ENCODE results near the gene CREB5. TPM values are rescaled to one million over a fixed set of nuclear protein-coding genes. Genes with fewer than 3 reads are reported as not detected.

The CREB5 gene
- total RNA-seq, 2 experiments from 2014 or later: 0.19 to 0.22 TPM

DNA sequence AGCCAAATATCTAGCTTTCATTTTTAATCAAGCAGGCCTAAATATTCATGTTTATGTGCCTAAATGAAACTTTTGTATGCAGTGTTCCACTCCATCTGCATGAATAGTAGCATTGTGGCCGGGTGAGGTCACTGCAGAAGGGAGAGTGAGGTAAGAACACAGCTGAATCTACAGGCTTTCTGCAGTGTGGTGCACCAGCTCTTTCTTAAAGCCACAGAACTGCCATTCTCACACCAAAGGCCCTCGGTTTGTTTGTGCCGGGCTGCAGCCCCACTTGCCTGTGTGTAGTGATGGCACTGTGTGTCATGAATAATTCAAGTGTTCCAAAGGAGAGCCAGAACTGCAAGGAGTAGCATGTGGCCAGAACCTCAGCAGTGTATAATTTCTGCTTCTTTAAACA, 341.7 kb downstream of the CREB5 start:
- Histone ChIP-seq H3K27me3 (ENCODE audit: control insufficient read depth in 1 of 2, insufficient read depth in 2 of 2, low read length in 2 of 2) (no peaks in the 10 kb centered on the region), H3K9me3 (ENCODE audit: control insufficient read depth in 1 of 2, insufficient read depth in 1 of 2, low read length in 2 of 2) (peaks cover 0 to 5% of the 10 kb centered on the region in 2 experiments), H3K4me1 (ENCODE audit: insufficient read depth, low read length) (no peaks in the 10 kb centered on the region), H3K4me3 (ENCODE audit: low read length) (no peak overlapping the region), H3K27ac (ENCODE audit: low read depth in 1 of 2, low read length in 2 of 2) (no peak overlapping the region), H3K36me3 (ENCODE audit: insufficient read depth, low read length) (no peaks in the 10 kb centered on the region)
- Mint-ChIP-seq H3K27ac (no peak overlapping the region), H3K4me1 (ENCODE audit: low read depth) (no peaks in the 10 kb centered on the region), H3K27me3 (no peaks in the 10 kb centered on the region), H3K36me3 (ENCODE audit: low read depth) (no peaks in the 10 kb centered on the region), H3K4me3 (no peak overlapping the region), H3K9me3 (no peaks in the 10 kb centered on the region)
- ATAC-seq (ENCODE audit: poor library complexity) (no peak), DNase-seq (no peak)
- CTCF ChIA-PET: no interaction called here
- intact Hi-C loops (cut with DNase I, micrococcal nuclease): loop anchor here in 1 of 2 experiments (10.0 kb wide), 1 partner anchor 1201 kb away; no protein-coding TSS in a partner anchor
- POLR2A ChIA-PET: no interaction called here
- TF ChIP-seq, protein P1, sequence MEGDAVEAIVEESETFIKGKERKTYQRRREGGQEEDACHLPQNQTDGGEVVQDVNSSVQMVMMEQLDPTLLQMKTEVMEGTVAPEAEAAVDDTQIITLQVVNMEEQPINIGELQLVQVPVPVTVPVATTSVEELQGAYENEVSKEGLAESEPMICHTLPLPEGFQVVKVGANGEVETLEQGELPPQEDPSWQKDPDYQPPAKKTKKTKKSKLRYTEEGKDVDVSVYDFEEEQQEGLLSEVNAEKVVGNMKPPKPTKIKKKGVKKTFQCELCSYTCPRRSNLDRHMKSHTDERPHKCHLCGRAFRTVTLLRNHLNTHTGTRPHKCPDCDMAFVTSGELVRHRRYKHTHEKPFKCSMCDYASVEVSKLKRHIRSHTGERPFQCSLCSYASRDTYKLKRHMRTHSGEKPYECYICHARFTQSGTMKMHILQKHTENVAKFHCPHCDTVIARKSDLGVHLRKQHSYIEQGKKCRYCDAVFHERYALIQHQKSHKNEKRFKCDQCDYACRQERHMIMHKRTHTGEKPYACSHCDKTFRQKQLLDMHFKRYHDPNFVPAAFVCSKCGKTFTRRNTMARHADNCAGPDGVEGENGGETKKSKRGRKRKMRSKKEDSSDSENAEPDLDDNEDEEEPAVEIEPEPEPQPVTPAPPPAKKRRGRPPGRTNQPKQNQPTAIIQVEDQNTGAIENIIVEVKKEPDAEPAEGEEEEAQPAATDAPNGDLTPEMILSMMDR (IDR thresholded peaks at IDR 0.05): no peak

DNA sequence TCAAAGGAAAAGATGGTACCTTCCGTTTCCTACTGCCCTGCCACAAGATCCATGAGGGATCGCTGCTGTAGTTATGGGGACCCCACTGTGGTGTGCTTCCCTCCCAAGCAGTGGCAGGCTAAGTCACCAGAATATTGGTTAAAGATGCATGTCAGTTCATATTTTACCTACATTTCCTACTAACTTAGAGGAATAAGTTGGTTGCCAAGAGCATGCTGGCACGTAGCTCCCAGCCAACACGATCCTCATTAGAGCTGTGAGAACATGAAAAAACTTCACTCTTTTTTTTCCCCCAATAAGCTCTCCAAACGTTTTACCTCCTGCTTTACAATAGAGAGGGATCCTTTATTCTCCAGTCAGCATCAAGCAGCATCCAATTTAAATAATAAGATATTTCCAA, 342.1 kb downstream of the CREB5 start:
- no peak overlapping the region for H3K4me3 ChIP-seq (ENCODE audit: low read length)
- H3K4me1 Mint-ChIP-seq (ENCODE audit: low read depth): no peaks in the 10 kb centered on the region
- ATAC-seq (ENCODE audit: poor library complexity): no peak
- H3K27me3 Mint-ChIP-seq: no peaks in the 10 kb centered on the region
- no peak overlapping the region for H3K27ac Mint-ChIP-seq
- no peak for DNase-seq
- ChIA-PET CTCF (no interaction called here), POLR2A (no interaction called here)
- H3K36me3 Mint-ChIP-seq (ENCODE audit: low read depth): no peaks in the 10 kb centered on the region
- no peaks in the 10 kb centered on the region for H3K4me1 ChIP-seq (ENCODE audit: insufficient read depth, low read length)
- H3K9me3 ChIP-seq (ENCODE audit: control insufficient read depth in 1 of 2, insufficient read depth in 1 of 2, low read length in 2 of 2): peaks cover 0 to 5% of the 10 kb centered on the region in 2 experiments
- no peaks in the 10 kb centered on the region for H3K36me3 ChIP-seq (ENCODE audit: insufficient read depth, low read length)
- no peak overlapping the region for H3K27ac ChIP-seq (ENCODE audit: low read depth in 1 of 2, low read length in 2 of 2)
- H3K4me3 Mint-ChIP-seq: no peak overlapping the region
- no peaks in the 10 kb centered on the region for H3K9me3 Mint-ChIP-seq
- intact Hi-C loops (cut with DNase I, micrococcal nuclease): loop anchor here in 1 of 2 experiments (10.0 kb wide), 1 partner anchor 1200 kb away; no protein-coding TSS in a partner anchor
- TF ChIP-seq, protein P1 (IDR thresholded peaks at IDR 0.05): no peak
- no peaks in the 10 kb centered on the region for H3K27me3 ChIP-seq (ENCODE audit: control insufficient read depth in 1 of 2, insufficient read depth in 2 of 2, low read length in 2 of 2)

DNA sequence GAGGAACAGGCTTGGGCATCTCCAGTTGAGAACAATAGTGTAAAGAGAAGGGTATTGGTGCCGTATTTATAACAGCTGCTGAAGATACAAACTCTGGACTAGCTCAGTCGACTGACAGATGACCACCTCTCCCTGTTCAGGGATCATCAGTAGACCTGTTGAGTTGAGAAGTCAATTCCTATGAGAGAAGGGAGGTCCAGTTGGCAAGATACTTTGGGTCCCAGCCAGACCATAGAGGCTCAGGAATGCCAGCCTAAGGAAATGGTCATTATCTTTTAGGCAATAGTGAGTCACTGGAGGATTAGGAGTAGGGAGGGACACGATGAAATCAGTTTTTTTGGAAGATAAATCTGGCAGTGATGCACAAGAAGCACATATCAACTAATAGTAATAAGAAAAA, 342.9 kb downstream of the CREB5 start:
- TF ChIP-seq, protein P1 (IDR thresholded peaks at IDR 0.05): no peak
- DNase-seq: no peak
- H3K27ac Mint-ChIP-seq: no peak overlapping the region
- no peak overlapping the region for H3K4me3 Mint-ChIP-seq
- no peaks in the 10 kb centered on the region for H3K27me3 Mint-ChIP-seq
- peaks cover 0 to 5% of the 10 kb centered on the region in 2 experiments for H3K9me3 ChIP-seq (ENCODE audit: control insufficient read depth in 1 of 2, insufficient read depth in 1 of 2, low read length in 2 of 2)
- intact Hi-C loops (cut with DNase I, micrococcal nuclease): loop anchor here in 1 of 2 experiments (10.0 kb wide), 1 partner anchor 1200 kb away; no protein-coding TSS in a partner anchor
- no peaks in the 10 kb centered on the region for H3K36me3 Mint-ChIP-seq (ENCODE audit: low read depth)
- no peaks in the 10 kb centered on the region for H3K4me1 ChIP-seq (ENCODE audit: insufficient read depth, low read length)
- no peak overlapping the region for H3K4me3 ChIP-seq (ENCODE audit: low read length)
- H3K4me1 Mint-ChIP-seq (ENCODE audit: low read depth): no peaks in the 10 kb centered on the region
- no peak overlapping the region for H3K27ac ChIP-seq (ENCODE audit: low read depth in 1 of 2, low read length in 2 of 2)
- H3K9me3 Mint-ChIP-seq: no peaks in the 10 kb centered on the region
- CTCF ChIA-PET: no interaction called here
- ATAC-seq (ENCODE audit: poor library complexity): no peak
- no peaks in the 10 kb centered on the region for H3K36me3 ChIP-seq (ENCODE audit: insufficient read depth, low read length)
- POLR2A ChIA-PET: no interaction called here
- H3K27me3 ChIP-seq (ENCODE audit: control insufficient read depth in 1 of 2, insufficient read depth in 2 of 2, low read length in 2 of 2): no peaks in the 10 kb centered on the region
